Kidney (tissue), 14 donors: Measurements from ENCODE around the gene SLC35G6. TPM values are rescaled to one million over a fixed set of nuclear protein-coding genes. Genes with fewer than 3 reads are reported as not detected.
"Not testable (repeated sequence)": the region's sequence is repeated elsewhere in the genome, so short reads cannot be mapped to it uniquely, and the experiment has no call there.

Experiments used
- DNase-seq, 5 donors: peaks; one replicate each; pipeline ENCODE4 v3.0.0-alpha.2; 2013 to 2020
- FAIRE-seq: peaks from 2 replicates; lab custom pipeline; 2012; peaks lifted over from hg19 to GRCh38; lab: Jason Lieb, UNC
- H3K27ac ChIP-seq, 2 donors: one replicate each; pipeline ENCODE4 v1.7.0; 2013; ENCODE audit warnings: low read depth in 2 of 2, low read length in 2 of 2, inconsistent platforms in 1 of 2
- H3K27me3 ChIP-seq: one replicate; pipeline ENCODE4 v1.7.1; 2013; ENCODE audit warnings: low read length, inconsistent platforms; ENCODE audit not compliant: control insufficient read depth, insufficient read depth
- H3K36me3 ChIP-seq, 3 donors: one replicate each; pipeline versions ENCODE4 v1.7.0 to v1.7.1; 2013; ENCODE audit warnings: low read length in 3 of 3, control low read depth in 1 of 3, inconsistent platforms in 1 of 3; ENCODE audit not compliant: insufficient read depth in 3 of 3, control insufficient read depth in 2 of 3
- H3K4me1 ChIP-seq, 3 donors: one replicate each; pipeline versions ENCODE4 v1.7.0 to v1.7.1; 2013; ENCODE audit warnings: low read length in 3 of 3, inconsistent platforms in 1 of 3, low read depth in 1 of 3; ENCODE audit not compliant: control insufficient read depth in 2 of 3, insufficient read depth in 2 of 3
- H3K4me3 ChIP-seq, 3 donors: one replicate each; pipeline versions ENCODE4 v1.7.0 to v1.8.1; 2013; ENCODE audit warnings: low read length in 3 of 3, control low read depth in 1 of 3, inconsistent platforms in 1 of 3
- H3K9ac ChIP-seq, 3 donors: one replicate each; pipeline versions ENCODE4 v1.7.0 to v1.7.1; 2013; ENCODE audit warnings: low read length in 3 of 3, control low read depth in 1 of 3, inconsistent platforms in 1 of 3
- H3K9me3 ChIP-seq, 3 donors: one replicate each; pipeline versions ENCODE4 v1.7.0 to v1.7.1; 2013; ENCODE audit warnings: low read length in 3 of 3, control low read depth in 1 of 3, inconsistent platforms in 1 of 3; ENCODE audit not compliant: control insufficient read depth in 2 of 3, insufficient read depth in 1 of 3
- CTCF ChIP-seq: IDR thresholded peaks from 3 replicates; pipeline ENCODE4 v1.5.1; 2012; ENCODE audit warnings: mild to moderate bottlenecking, moderate library complexity, borderline replicate concordance; ENCODE audit not compliant: insufficient read depth; ENCODE audit errors: extremely low read depth
- intact Hi-C: fragments of 100-400 bp; cut with DNase I; formaldehyde crosslinking; loops from one replicate; pipeline ENCODE4 v1.11.1; 2022
- polyA plus RNA-seq: library from polyadenylated mRNA; stranded (reverse); fragments of 350-450 nt; fragmentation: Illumina TruSeq; extraction: RNeasy Lipid Tissue Mini Kit (QIAGEN cat#74804); gene quantifications from one replicate; pipeline ENCODE4 v1.2.3, GENCODE V29; 2014; ENCODE audit warnings: low read depth, low replicate concordance; ENCODE audit not compliant: insufficient read depth
- total RNA-seq: library from RNA; stranded (reverse); fragmentation: NEBNext Ultra II Directional; extraction: Animal tissue kit (Norgen Biotek cat#: 25700); gene quantifications from one replicate; pipeline ENCODE4 v1.2.1, GENCODE V29; 2021
- donor health status: control.
- donor health status: control.
- donor health status: control.
- donor health status: control.
- donor health status: control.
- donor health status: DM: yes; HTN: yes; CAD: no.
- donor health status: Normal renal cell carcinoma (clear cell type).

The SLC35G6 gene
- total and polyA plus RNA-seq, 2 donors from 2014 or later: not detected

DNA sequence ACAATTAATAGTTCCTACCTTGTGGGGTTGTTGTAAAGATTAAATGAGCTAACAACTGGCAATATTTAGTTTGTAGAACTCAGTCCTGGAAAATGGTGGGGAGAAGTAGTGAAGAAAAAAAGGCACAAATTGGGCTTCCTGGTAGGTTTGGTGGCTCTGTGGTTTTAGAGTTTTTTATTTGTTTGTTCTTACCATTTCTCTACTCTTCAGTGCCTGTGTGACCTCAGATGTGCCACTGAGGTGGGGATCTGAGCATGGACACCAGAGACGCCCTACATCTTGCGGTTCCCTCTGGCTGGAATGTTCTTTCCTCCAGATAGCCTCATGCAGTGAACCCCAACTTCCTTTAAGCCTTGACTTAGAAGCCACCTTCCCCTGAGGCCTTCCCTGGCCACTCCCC lies 9.5 kb upstream of the SLC35G6 start:
- H3K36me3 ChIP-seq: no peaks in the 10 kb centered on the region
- no peak overlapping the region for H3K27ac ChIP-seq
- peaks cover 0 to 15% (median 13%) of the 10 kb centered on the region in 3 donors for H3K4me1 ChIP-seq
- DNase-seq (peak in 1 of 5 donors; percentile 6), FAIRE-seq (no peak)
- H3K27me3 ChIP-seq: no peaks in the 10 kb centered on the region
- H3K9me3 ChIP-seq: no peaks in the 10 kb centered on the region
- intact Hi-C loops: no loop called here
- no peak overlapping the region for H3K9ac ChIP-seq
- no peak for TF ChIP-seq CTCF
- no peak overlapping the region for H3K4me3 ChIP-seq

- H3K36me3 ChIP-seq, H3K27me3 ChIP-seq, FAIRE-seq, H3K9me3 ChIP-seq, H3K9ac ChIP-seq, H3K4me3 ChIP-seq, intact Hi-C loops, H3K27ac ChIP-seq: not testable (repeated sequence)
- peak in 1 of 5 donors; percentile 15 for DNase-seq
- peaks cover 0 to 30% (median 15%) of the 10 kb centered on the region in 3 donors for H3K4me1 ChIP-seq
Observed at GRCh38 chr17:7474767-7475166, 6.5 kb upstream of the SLC35G6 start.

DNA sequence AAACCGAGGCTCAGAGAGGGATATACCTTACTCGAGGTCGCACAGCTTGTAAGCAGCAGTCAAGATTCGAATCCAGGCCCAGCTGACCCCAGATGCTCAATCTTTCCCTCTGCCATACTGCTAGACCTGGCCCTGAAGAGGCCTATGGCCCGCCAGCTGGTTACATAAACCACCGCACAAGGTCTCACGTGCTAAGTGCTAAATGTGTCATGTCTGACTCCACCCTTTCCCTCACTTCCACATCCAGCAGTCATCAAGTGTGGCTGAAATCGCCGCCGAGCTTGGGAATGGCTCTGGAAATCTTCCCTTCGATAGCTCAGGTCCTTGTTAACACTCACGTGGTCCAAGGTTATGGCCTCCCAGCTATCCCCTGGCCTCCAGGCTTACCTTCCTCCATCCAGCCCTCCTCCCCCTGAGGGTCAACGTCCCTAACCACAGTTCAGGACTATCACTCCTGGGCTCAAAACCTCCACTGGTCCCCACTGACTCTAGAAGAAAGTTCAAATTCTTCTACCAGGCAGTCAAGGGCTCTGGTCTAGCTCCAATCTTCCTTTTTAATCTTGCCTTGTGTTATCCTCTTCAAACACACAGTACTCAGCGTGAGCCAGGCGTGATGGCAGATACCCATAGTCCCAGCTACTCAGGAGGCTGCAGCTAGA lies 5.4 kb upstream of the SLC35G6 start:
- Histone ChIP-seq H3K9ac (peak overlapping the region in 1 of 3 donors; percentile 31), H3K4me3 (peak overlapping the region in 1 of 3 donors; percentile 3), H3K27me3 (no peaks in the 10 kb centered on the region), H3K4me1 (peaks cover 2 to 35% (median 15%) of the 10 kb centered on the region in 3 donors), H3K36me3 (no peaks in the 10 kb centered on the region), H3K9me3 (no peaks in the 10 kb centered on the region), H3K27ac (peak overlapping the region; percentile 5 to 9)
- intact Hi-C loops: no loop called here
- FAIRE-seq (no peak), DNase-seq (peak in 1 of 5 donors; percentile 59)
- no peak for TF ChIP-seq CTCF

DNA sequence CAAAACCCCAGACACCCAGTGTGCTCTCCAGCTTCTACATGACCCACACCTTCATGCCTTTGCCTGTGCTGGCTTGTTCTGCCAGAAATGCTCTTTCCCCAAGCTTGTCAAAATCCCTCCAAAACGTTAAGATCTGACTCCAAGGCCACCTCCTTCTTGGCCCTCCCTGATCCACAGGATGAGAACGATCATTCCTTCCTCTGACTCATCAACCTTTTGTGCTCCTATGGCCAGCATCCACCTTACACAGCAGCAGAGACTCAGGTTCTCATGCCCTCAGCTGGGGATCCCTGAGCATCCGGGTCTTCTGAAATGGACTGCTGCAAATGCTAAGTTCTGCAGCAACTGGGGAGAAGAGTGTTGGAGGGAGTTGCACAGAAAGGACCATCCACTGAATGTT lies 4.8 kb upstream of the SLC35G6 start:
- Histone ChIP-seq H3K4me1 (peaks cover 2 to 37% (median 15%) of the 10 kb centered on the region in 3 donors), H3K4me3 (peak overlapping the region in 1 of 3 donors; percentile 91), H3K9ac (peak overlapping the region in 1 of 3 donors; percentile 35), H3K36me3 (no peaks in the 10 kb centered on the region), H3K27ac (peak overlapping the region; percentile 5 to 99), H3K27me3 (no peaks in the 10 kb centered on the region), H3K9me3 (no peaks in the 10 kb centered on the region)
- FAIRE-seq (no peak), DNase-seq (peak in 1 of 5 donors; percentile 12)
- TF ChIP-seq CTCF: no peak
- intact Hi-C loops: no loop called here
